HG02610 (cell line): Measurements from ENCODE around the gene TSGA10.

Experiments
- ATAC-seq: cut with Tn5 transposase; IDR thresholded peaks from one replicate; pipeline ENCODE4 v1.9.1; 2021; ENCODE audit warnings: mild to moderate bottlenecking, moderate library complexity; ENCODE audit not compliant: unreplicated experiment

TSGA10 gene

DNA sequence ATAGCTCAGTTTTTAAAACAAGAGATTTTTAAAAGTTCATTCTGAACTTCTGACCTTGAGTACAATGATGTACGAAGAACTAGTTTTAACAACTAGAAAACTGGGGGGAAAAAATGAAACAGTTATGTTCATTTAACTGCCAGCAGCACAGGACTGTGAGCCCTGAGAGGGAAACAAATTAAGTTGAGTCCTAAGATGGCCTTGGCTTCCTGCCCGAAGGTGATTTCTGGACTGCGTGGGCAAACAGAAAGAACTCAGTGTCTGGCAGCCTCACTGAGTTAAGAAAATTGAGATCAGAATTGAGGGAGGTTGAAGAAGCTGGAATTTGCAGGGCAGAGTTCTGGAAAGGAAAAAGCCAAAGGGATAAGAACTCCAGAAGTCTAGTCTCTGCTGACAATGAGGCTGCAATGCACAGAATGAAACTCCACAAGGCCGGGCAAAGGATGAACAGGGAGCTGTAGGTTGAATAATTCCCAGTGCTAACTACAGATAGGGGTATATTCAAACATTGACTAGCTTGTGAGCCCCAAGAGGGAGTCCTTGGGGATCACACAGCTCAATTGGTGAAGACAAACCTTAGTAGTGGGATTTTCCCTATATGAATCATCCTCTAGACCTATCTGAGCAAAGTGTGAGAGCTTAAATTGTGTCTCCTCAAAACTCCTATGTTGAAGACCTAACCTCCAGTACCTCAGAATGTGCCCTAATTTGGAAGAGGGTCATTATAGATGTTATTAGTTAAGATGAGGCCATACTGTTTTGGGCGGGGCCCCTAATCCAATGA lies 205.6 kb downstream of the TSGA10 start:
- ATAC-seq: no peak

DNA sequence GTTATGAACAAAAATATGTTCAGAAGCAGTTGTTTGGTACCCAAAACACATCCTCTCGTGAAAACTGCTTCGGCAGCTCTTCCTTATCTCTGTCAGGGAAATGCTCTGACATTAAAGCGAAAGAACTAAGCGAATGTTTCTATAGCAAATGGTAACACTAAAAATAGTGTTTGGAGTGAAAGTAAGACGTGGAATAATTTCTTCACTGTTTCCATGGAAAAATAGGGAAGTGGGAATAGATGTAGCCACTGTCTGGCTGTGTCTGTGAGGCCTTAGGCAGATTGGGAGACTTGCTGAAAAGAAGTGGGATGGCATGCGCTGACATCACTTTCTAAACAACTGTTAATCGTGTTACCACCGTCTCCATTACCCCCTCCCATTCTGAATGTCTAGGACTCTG lies 207.2 kb downstream of the TSGA10 start:
- no peak for ATAC-seq
